Tibial nerve (tissue), 4 donors: Measurements from ENCODE around the gene CDYL.

Source experiments
- CTCF ChIP-seq, 5 experiments: fragments of 200-600 bp in 3 of 5; fragments of 450-650 bp in 2 of 5; sonication (generic) in 3 of 5; IDR thresholded peaks; one replicate each; pipeline ENCODE4 v1.5.1; 2016 to 2019; ENCODE audit warnings: antibody characterized with exemption in 5 of 5, mild to moderate bottlenecking in 3 of 5, moderate library complexity in 2 of 5
- EP300 ChIP-seq, 2 donors: sonication (generic); formaldehyde crosslinking; IDR thresholded peaks; one replicate each; pipeline ENCODE4 v1.6.1; 2017; ENCODE audit warnings: antibody characterized with exemption in 2 of 2, mild to moderate bottlenecking in 1 of 2
- POLR2A ChIP-seq, 2 donors: fragments of 450-650 bp; IDR thresholded peaks; one replicate each; pipeline ENCODE4 v1.6.1; 2017; ENCODE audit warnings: antibody characterized with exemption in 2 of 2, mild to moderate bottlenecking in 2 of 2, moderate library complexity in 2 of 2

- TF ChIP-seq CTCF (IDR thresholded peaks at IDR 0.05) (no peak), POLR2A (IDR thresholded peaks at IDR 0.05) (no peak), EP300 (IDR thresholded peaks at IDR 0.05) (no peak)
Measured at GRCh38 chr6:4929097-4929718, 153.0 kb downstream of the CDYL start.
